Mucosa of stomach (tissue), 1 donor: ENCODE data around the gene HAO2.

Experiments
- H3K27me3 ChIP-seq: one replicate; pipeline ENCODE4 v1.7.0; 2013; ENCODE audit warnings: mild to moderate bottlenecking, low read length; ENCODE audit not compliant: control insufficient read depth, insufficient read depth
- H3K36me3 ChIP-seq: one replicate; pipeline ENCODE4 v1.7.0; 2013; ENCODE audit warnings: low read length; ENCODE audit not compliant: control insufficient read depth, insufficient read depth
- H3K4me1 ChIP-seq: one replicate; pipeline ENCODE4 v1.7.0; 2013; ENCODE audit warnings: mild to moderate bottlenecking, low read length; ENCODE audit not compliant: control insufficient read depth, insufficient read depth
- H3K4me3 ChIP-seq: one replicate; pipeline ENCODE4 v1.7.0; 2013; ENCODE audit warnings: low read length
- H3K9ac ChIP-seq: one replicate; pipeline ENCODE4 v1.7.0; 2013; ENCODE audit warnings: mild to moderate bottlenecking, low read length, moderate library complexity
- H3K9me3 ChIP-seq: one replicate; pipeline ENCODE4 v1.7.0; 2013; ENCODE audit warnings: mild to moderate bottlenecking, low read length, moderate library complexity; ENCODE audit not compliant: control insufficient read depth
- donor health status: Pancreatic carcinoma.

HAO2 gene

GRCh38 chr1:119351997-119352396, 16.6 kb upstream of the HAO2 start:
- Histone ChIP-seq H3K27me3 (no peaks in the 10 kb centered on the region), H3K9ac (no peak overlapping the region), H3K9me3 (no peaks in the 10 kb centered on the region), H3K4me3 (no peak overlapping the region), H3K36me3 (no peaks in the 10 kb centered on the region), H3K4me1 (no peaks in the 10 kb centered on the region)

GRCh38 chr1:119353836-119354235, 14.7 kb upstream of the HAO2 start:
- Histone ChIP-seq H3K4me3 (no peak overlapping the region), H3K27me3 (no peaks in the 10 kb centered on the region), H3K9ac (no peak overlapping the region), H3K36me3 (no peaks in the 10 kb centered on the region), H3K9me3 (no peaks in the 10 kb centered on the region), H3K4me1 (no peaks in the 10 kb centered on the region)

- Histone ChIP-seq H3K36me3 (no peaks in the 10 kb centered on the region), H3K4me1 (no peaks in the 10 kb centered on the region), H3K9ac (no peak overlapping the region), H3K27me3 (no peaks in the 10 kb centered on the region), H3K9me3 (no peaks in the 10 kb centered on the region), H3K4me3 (no peak overlapping the region)
Measured at GRCh38 chr1:119358636-119359035, 9.9 kb upstream of the HAO2 start.

- no peak overlapping the region for H3K4me3 ChIP-seq
- no peaks in the 10 kb centered on the region for H3K9me3 ChIP-seq
- no peaks in the 10 kb centered on the region for H3K27me3 ChIP-seq
- no peak overlapping the region for H3K9ac ChIP-seq
- H3K36me3 ChIP-seq: no peaks in the 10 kb centered on the region
- H3K4me1 ChIP-seq: no peaks in the 10 kb centered on the region
Measured at GRCh38 chr1:119359730-119360129, 8.9 kb upstream of the HAO2 start.

GRCh38 chr1:119361205-119361604, 7.4 kb upstream of the HAO2 start:
- Histone ChIP-seq H3K9ac (no peak overlapping the region), H3K4me1 (no peaks in the 10 kb centered on the region), H3K9me3 (no peaks in the 10 kb centered on the region), H3K36me3 (no peaks in the 10 kb centered on the region), H3K27me3 (no peaks in the 10 kb centered on the region), H3K4me3 (no peak overlapping the region)

- Histone ChIP-seq H3K27me3 (no peaks in the 10 kb centered on the region), H3K36me3 (no peaks in the 10 kb centered on the region), H3K4me3 (no peak overlapping the region), H3K9me3 (no peaks in the 10 kb centered on the region), H3K9ac (no peak overlapping the region), H3K4me1 (no peaks in the 10 kb centered on the region)
Measured at GRCh38 chr1:119361620-119362344, 6.8 kb upstream of the HAO2 start.

- H3K4me1 ChIP-seq: no peaks in the 10 kb centered on the region
- H3K9ac ChIP-seq: no peak overlapping the region
- no peak overlapping the region for H3K4me3 ChIP-seq
- H3K27me3 ChIP-seq: no peaks in the 10 kb centered on the region
- no peaks in the 10 kb centered on the region for H3K9me3 ChIP-seq
- H3K36me3 ChIP-seq: no peaks in the 10 kb centered on the region
Measured at GRCh38 chr1:119363162-119363561, 5.4 kb upstream of the HAO2 start.

- Histone ChIP-seq H3K9me3 (no peaks in the 10 kb centered on the region), H3K9ac (no peak overlapping the region), H3K4me1 (no peaks in the 10 kb centered on the region), H3K4me3 (no peak overlapping the region), H3K27me3 (no peaks in the 10 kb centered on the region), H3K36me3 (no peaks in the 10 kb centered on the region)
Measured at GRCh38 chr1:119364640-119365039, 3.9 kb upstream of the HAO2 start.

- Histone ChIP-seq H3K27me3 (no peaks in the 10 kb centered on the region), H3K36me3 (no peaks in the 10 kb centered on the region), H3K4me1 (no peaks in the 10 kb centered on the region), H3K9me3 (no peaks in the 10 kb centered on the region), H3K9ac (no peak overlapping the region), H3K4me3 (no peak overlapping the region)
Measured at GRCh38 chr1:119366424-119366823, 2.2 kb upstream of the HAO2 start.

GRCh38 chr1:119367432-119368124, 1.0 kb upstream of the HAO2 start:
- Histone ChIP-seq H3K9ac (no peak overlapping the region), H3K9me3 (no peaks in the 10 kb centered on the region), H3K27me3 (no peaks in the 10 kb centered on the region), H3K4me1 (no peaks in the 10 kb centered on the region), H3K36me3 (no peaks in the 10 kb centered on the region), H3K4me3 (no peak overlapping the region)

- Histone ChIP-seq H3K9me3 (no peaks in the 10 kb centered on the region), H3K27me3 (no peaks in the 10 kb centered on the region), H3K4me3 (no peak overlapping the region), H3K36me3 (no peaks in the 10 kb centered on the region), H3K4me1 (no peaks in the 10 kb centered on the region), H3K9ac (no peak overlapping the region)
Measured at GRCh38 chr1:119370748-119371147, 2.2 kb downstream of the HAO2 start.

- Histone ChIP-seq H3K36me3 (no peaks in the 10 kb centered on the region), H3K9me3 (no peaks in the 10 kb centered on the region), H3K27me3 (no peaks in the 10 kb centered on the region), H3K9ac (no peak overlapping the region), H3K4me1 (no peaks in the 10 kb centered on the region), H3K4me3 (no peak overlapping the region)
Measured at GRCh38 chr1:119371815-119372214, 3.2 kb downstream of the HAO2 start.
